ENCODE results near the gene CHD1. TPM values are rescaled to one million over a fixed set of nuclear protein-coding genes. Genes with fewer than 3 reads are reported as not detected.

The CHD1 gene
- total RNA-seq, 2 donors from 2014 or later: 29.1 to 47.3 TPM

- no peak for DNase-seq
- no peak for TF ChIP-seq CTCF (IDR thresholded peaks at IDR 0.05)
- no peak overlapping the region for H3K9ac ChIP-seq (ENCODE audit: low read depth in 2 of 2, low read length in 2 of 2)
- no peaks in the 10 kb centered on the region for H3K9me3 ChIP-seq
- H3K36me3 ChIP-seq: no peaks in the 10 kb centered on the region
- intact Hi-C loops (cut with DNase I): no loop called here
- no peak overlapping the region for H3K4me3 ChIP-seq
- H3K27me3 ChIP-seq: no peaks in the 10 kb centered on the region
- H3K4me1 ChIP-seq: no peaks in the 10 kb centered on the region
- H3K27ac ChIP-seq: no peak overlapping the region
Observed at GRCh38 chr5:98825582-98826375, 103.0 kb downstream of the CHD1 start.

- Histone ChIP-seq H3K9ac (ENCODE audit: low read depth in 2 of 2, low read length in 2 of 2) (no peak overlapping the region), H3K27me3 (no peaks in the 10 kb centered on the region), H3K27ac (no peak overlapping the region), H3K36me3 (no peaks in the 10 kb centered on the region), H3K9me3 (no peaks in the 10 kb centered on the region), H3K4me1 (no peaks in the 10 kb centered on the region), H3K4me3 (no peak overlapping the region)
- intact Hi-C loops (cut with DNase I): no loop called here
- DNase-seq: peak; percentile 83
- no peak for TF ChIP-seq CTCF (IDR thresholded peaks at IDR 0.05)
Observed at GRCh38 chr5:98816582-98817222, 112.1 kb downstream of the CHD1 start.

DNA sequence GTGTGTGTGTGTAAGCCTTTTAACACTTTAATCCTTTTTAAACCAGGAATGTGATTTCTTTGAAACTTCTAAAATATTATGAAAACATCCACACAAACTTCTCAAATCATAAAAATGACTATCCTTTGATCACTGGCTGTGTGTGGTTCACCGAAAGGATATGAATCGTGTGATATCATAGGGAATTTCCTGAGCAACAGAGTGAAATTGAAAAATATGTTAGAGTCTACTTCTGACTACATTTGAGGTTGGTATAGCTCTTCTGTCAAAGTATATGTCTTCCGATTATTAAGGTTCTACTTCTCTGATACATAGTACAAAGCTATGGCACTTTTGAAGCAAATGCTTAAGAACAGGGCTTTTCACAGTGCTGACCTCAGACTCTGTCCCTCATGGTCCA lies 115.1 kb downstream of the CHD1 start:
- Histone ChIP-seq H3K4me1 (no peaks in the 10 kb centered on the region), H3K27ac (no peak overlapping the region)

GRCh38 chr5:98810206-98810605 lies 118.6 kb downstream of the CHD1 start:
- H3K4me1 ChIP-seq: no peaks in the 10 kb centered on the region
- no peak overlapping the region for H3K4me3 ChIP-seq
- DNase-seq: no peak
- no peak overlapping the region for H3K9ac ChIP-seq (ENCODE audit: low read depth in 2 of 2, low read length in 2 of 2)
- TF ChIP-seq CTCF (IDR thresholded peaks at IDR 0.05): no peak
- no peak overlapping the region for H3K27ac ChIP-seq
- no peaks in the 10 kb centered on the region for H3K36me3 ChIP-seq
- intact Hi-C loops (cut with DNase I): no loop called here
- H3K9me3 ChIP-seq: no peaks in the 10 kb centered on the region
- H3K27me3 ChIP-seq: no peaks in the 10 kb centered on the region

More for the DNA sequence above, 115.1 kb downstream of the CHD1 start:
- DNase-seq: no peak
- no peaks in the 10 kb centered on the region for H3K27me3 ChIP-seq
- TF ChIP-seq CTCF (IDR thresholded peaks at IDR 0.05): no peak
- no peaks in the 10 kb centered on the region for H3K36me3 ChIP-seq
- H3K9me3 ChIP-seq: no peaks in the 10 kb centered on the region
- intact Hi-C loops (cut with DNase I): no loop called here
- no peak overlapping the region for H3K9ac ChIP-seq (ENCODE audit: low read depth in 2 of 2, low read length in 2 of 2)
- H3K4me3 ChIP-seq: no peak overlapping the region

- H3K4me3 ChIP-seq: no peak overlapping the region
- no peaks in the 10 kb centered on the region for H3K27me3 ChIP-seq
- H3K9me3 ChIP-seq: no peaks in the 10 kb centered on the region
- intact Hi-C loops (cut with DNase I): no loop called here
- no peaks in the 10 kb centered on the region for H3K36me3 ChIP-seq
- DNase-seq: no peak
- no peak overlapping the region for H3K9ac ChIP-seq (ENCODE audit: low read depth in 2 of 2, low read length in 2 of 2)
- H3K4me1 ChIP-seq: no peaks in the 10 kb centered on the region
- no peak overlapping the region for H3K27ac ChIP-seq
- TF ChIP-seq CTCF (IDR thresholded peaks at IDR 0.05): no peak
Observed at GRCh38 chr5:98807806-98808205, 121.0 kb downstream of the CHD1 start.
